NT2/D1 (cell line): ENCODE data around the gene OSER1.
A peak's percentile ranks its signal among the peaks of the same experiment; 100 is the strongest.

Experiments
- DNase-seq: peaks from one replicate; pipeline ENCODE4 v3.0.0-alpha.2; 2011; ENCODE audit warnings: low read depth, low spot score
- H3K27me3 ChIP-seq: 2 replicates; pipeline ENCODE4 v1.6.0; 2011; ENCODE audit warnings: mild to moderate bottlenecking; ENCODE audit not compliant: insufficient read length, insufficient read depth
- H3K36me3 ChIP-seq: 2 replicates; pipeline ENCODE4 v1.6.1; 2011; ENCODE audit warnings: mild to moderate bottlenecking, low read length, mixed read lengths; ENCODE audit not compliant: insufficient read depth, insufficient read length
- H3K4me1 ChIP-seq: 2 replicates; pipeline ENCODE4 v1.5.1; 2011; ENCODE audit not compliant: insufficient read depth, insufficient read length
- H3K4me3 ChIP-seq: 2 replicates; pipeline ENCODE4 v1.5.1; 2011; ENCODE audit warnings: low read depth; ENCODE audit not compliant: insufficient read length
- H3K9ac ChIP-seq: 2 replicates; pipeline ENCODE4 v1.6.0; 2011; ENCODE audit warnings: low read depth; ENCODE audit not compliant: insufficient read length
- H3K9me3 ChIP-seq: 2 replicates; pipeline ENCODE4 v1.5.1; 2011; ENCODE audit warnings: mild to moderate bottlenecking, low read length; ENCODE audit not compliant: insufficient read depth
- SUZ12 ChIP-seq: IDR thresholded peaks from 2 replicates; pipeline ENCODE4 v1.6.1; 2011; ENCODE audit not compliant: insufficient read length, insufficient read depth; ENCODE audit errors: extremely low read depth
- YY1 ChIP-seq: IDR thresholded peaks from 2 replicates; pipeline ENCODE4 v1.6.1; 2011; ENCODE audit not compliant: insufficient read length, insufficient read depth
- ZNF274 ChIP-seq: IDR thresholded peaks from 2 replicates; pipeline ENCODE4 v1.6.1; 2011; ENCODE audit warnings: mild to moderate bottlenecking, low read depth, low read length

Gene OSER1

DNA sequence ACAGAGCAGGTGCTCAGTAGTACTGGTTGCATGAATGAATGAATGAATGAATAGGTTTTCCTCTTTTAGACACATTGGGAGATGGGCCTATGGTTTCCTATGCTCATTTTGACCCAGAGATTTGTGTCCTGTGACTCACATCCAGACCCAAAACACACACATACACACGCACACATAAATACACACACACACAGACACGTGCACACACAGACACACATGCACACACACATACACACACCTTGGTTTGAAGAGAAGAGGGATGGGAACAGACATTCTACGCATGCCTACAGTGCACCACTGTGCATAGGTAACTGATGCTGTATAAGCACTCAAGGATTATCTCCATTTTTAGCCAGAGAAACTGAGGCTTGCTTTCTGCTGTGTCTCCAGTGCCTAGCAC lies 27.7 kb downstream of the OSER1 start:
- no peaks in the 10 kb centered on the region for H3K27me3 ChIP-seq
- H3K4me1 ChIP-seq: peaks cover 15% of the 10 kb centered on the region
- no peak for DNase-seq
- TF ChIP-seq ZNF274: no peak
- no peak for TF ChIP-seq SUZ12
- no peak for TF ChIP-seq YY1
- H3K4me3 ChIP-seq: no peak overlapping the region
- H3K9me3 ChIP-seq: no peaks in the 10 kb centered on the region
- H3K36me3 ChIP-seq: peaks cover 26% of the 10 kb centered on the region
- H3K9ac ChIP-seq: no peak overlapping the region

DNA sequence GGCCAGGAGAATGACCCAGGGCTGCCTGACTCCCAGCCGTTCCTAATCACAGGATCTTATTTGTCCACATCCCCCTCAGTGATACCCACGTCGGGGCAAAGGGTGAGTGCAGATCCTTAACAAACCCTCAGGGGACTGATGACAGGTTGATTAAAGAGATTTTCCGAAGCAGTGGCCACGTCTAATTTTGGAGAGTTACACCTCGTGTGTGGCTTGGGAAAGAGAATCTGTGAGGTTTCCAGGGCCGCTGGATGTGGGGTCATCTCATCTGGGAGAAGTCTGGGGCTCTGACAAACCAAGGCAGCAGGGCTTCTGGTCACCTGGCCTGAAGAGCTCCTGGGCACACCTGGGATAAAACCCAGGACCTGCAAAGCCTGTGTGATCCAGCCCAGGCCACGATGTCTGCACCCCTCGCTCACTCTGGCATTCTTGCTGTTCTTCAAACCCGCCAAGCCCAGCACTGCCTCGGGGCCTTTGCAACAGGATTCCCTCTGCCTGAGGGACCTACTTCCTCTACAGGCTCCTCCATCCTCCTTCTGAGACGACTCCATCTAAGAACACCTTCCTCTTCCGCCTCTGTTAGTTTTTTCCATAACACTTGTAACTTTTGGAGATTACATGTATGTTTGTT lies 28.3 kb downstream of the OSER1 start:
- Histone ChIP-seq H3K4me1 (peaks cover 14% of the 10 kb centered on the region), H3K27me3 (no peaks in the 10 kb centered on the region), H3K4me3 (no peak overlapping the region), H3K9me3 (no peaks in the 10 kb centered on the region), H3K36me3 (peaks cover 32% of the 10 kb centered on the region), H3K9ac (no peak overlapping the region)
- DNase-seq: no peak
- TF ChIP-seq SUZ12 (no peak), YY1 (no peak), ZNF274 (no peak)

DNA sequence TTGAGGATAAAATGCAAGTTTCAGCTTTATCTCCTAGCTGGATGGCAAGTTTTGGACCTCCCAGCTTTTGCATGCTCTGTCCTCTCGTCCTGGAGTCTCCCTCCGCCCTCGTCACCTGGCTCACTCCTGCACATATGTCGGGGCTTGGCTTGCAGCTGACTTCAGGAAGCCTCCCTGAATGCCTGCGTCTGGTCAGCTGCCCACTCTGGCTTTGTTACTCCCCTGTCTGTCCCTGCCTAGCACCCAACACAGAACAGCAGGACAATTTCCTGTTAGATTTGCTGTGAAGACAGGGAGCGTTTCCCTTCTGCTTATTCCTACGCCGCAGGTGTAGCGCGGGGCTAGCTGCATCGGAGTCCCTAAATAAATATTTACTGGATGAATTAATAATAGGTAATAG lies 29.0 kb downstream of the OSER1 start:
- peaks cover 37% of the 10 kb centered on the region for H3K36me3 ChIP-seq
- no peak for DNase-seq
- no peaks in the 10 kb centered on the region for H3K27me3 ChIP-seq
- no peak overlapping the region for H3K4me3 ChIP-seq
- peaks cover 16% of the 10 kb centered on the region for H3K4me1 ChIP-seq
- H3K9me3 ChIP-seq: no peaks in the 10 kb centered on the region
- no peak for TF ChIP-seq YY1
- no peak for TF ChIP-seq ZNF274
- no peak for TF ChIP-seq SUZ12
- H3K9ac ChIP-seq: no peak overlapping the region

DNA sequence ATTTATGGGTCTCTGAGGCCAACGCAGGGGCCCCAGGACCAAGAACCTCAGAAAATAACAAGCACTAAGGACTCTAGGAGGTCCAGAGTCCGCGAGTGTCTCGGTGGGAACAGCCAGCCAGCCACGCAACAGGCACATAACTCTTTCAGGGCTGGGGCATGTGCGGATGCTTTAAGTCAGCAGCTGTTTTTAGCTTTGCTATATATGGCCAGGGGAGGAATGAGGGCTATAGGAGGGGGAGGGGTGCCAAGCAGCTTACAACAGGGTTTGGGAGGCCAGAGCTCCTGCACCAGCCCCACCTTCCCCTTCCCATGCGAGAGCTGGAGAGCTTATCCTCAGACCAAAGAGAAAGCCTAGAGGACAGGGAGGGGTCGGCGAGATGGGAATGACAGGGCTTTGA lies 29.8 kb downstream of the OSER1 start:
- no peak overlapping the region for H3K9ac ChIP-seq
- peak; percentile 62 for DNase-seq
- H3K9me3 ChIP-seq: no peaks in the 10 kb centered on the region
- H3K36me3 ChIP-seq: peaks cover 39% of the 10 kb centered on the region
- no peak for TF ChIP-seq YY1
- no peak for TF ChIP-seq ZNF274
- TF ChIP-seq SUZ12: no peak
- no peak overlapping the region for H3K4me3 ChIP-seq
- H3K4me1 ChIP-seq: peaks cover 16% of the 10 kb centered on the region
- H3K27me3 ChIP-seq: no peaks in the 10 kb centered on the region

DNA sequence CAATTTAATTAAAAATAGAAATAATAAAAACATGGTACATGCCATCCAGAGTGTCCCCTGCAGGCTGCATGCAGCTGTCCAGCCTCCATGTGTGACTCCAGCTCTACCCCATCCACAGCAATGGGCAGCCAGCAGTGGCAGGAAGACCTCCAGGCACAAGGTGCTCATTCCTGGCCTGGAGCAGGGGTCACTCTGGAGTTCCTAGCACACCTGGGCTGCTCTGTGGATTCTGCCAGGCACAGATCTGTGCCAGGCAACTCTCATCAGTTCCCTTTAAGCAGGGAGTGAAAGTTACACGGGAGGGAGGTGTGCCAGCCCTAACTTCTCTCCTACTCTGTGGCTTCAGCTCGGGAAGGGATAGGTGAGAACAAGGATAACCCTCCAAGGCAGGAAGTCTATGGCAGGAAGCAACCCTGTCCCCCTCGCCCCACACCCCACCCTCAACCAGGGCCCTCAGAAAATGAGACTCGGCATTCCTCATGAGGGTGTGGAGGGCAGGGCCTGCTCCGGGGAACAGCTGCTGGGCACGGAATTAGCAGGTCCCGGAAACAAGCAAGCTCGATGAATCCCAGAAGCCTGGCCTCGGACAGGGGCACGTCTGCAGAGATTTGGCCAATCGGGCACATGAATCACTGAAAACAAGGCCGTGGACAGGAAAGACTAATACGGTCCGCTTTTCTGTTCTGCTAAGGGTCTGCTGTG lies 33.6 kb downstream of the OSER1 start:
- Histone ChIP-seq H3K4me1 (peaks cover 10% of the 10 kb centered on the region), H3K9ac (no peak overlapping the region), H3K36me3 (peaks cover 36% of the 10 kb centered on the region), H3K9me3 (no peaks in the 10 kb centered on the region), H3K4me3 (no peak overlapping the region), H3K27me3 (no peaks in the 10 kb centered on the region)
- TF ChIP-seq YY1: no peak
- no peak for TF ChIP-seq ZNF274
- no peak for TF ChIP-seq SUZ12
- no peak for DNase-seq

DNA sequence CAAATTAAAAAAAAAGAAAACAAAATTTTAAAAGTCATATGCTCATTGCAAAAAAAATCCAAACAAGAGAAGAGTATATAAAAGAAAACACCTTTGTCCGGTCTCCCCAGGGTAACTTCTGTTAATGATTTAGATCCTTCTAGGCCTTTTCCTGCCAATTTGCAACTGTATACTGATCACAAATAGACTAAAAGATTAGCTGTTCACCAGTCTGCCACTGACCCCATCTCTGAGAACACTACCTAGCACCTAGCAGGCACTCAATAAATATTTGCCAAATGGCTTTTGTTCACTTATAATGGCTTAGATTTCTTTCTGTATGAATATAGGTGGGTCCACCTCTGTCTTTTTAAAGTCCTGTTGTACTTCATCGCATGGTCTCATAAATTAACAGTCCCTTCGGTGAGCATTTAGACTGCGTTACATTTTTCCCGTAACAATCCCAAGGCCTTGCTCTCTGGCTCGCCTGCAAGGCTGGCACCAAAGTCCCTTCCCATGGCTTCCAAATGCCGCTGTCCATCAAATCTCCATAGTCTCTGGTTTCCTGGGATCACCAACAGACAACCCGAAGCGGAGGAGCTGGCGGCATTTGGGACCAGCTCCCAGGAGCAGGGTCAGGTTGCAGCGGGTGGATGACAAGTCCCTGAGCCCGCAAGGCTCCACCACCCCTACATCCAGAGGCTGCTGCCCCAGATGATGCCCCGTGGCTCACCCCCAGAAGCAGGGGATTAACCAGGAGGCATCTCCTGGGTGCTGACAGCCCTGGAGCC lies 35.4 kb downstream of the OSER1 start:
- Histone ChIP-seq H3K9me3 (no peaks in the 10 kb centered on the region), H3K4me1 (peaks cover 3% of the 10 kb centered on the region), H3K9ac (no peak overlapping the region), H3K4me3 (no peak overlapping the region), H3K36me3 (peaks cover 32% of the 10 kb centered on the region), H3K27me3 (no peaks in the 10 kb centered on the region)
- no peak for DNase-seq
- no peak for TF ChIP-seq ZNF274
- TF ChIP-seq YY1: no peak
- no peak for TF ChIP-seq SUZ12

DNA sequence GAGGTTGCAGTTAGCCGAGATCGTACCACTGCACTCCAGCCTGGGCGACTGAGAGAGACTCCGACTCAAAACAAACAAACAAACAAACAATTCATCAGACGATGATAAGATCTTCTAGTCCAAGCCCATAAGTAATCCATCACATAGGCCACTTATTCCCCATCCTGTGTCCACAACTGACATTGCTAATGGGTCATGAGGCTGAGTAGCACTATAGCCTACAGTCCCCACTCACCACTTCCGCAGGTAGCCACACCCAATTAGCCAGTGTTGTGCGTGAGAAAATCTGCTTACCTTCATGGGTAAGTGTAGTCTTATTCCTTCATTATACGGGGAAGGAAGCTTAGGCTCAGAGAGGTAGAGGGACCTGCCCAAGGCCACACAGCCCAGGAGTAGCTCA lies 36.7 kb downstream of the OSER1 start:
- H3K4me1 ChIP-seq: peaks cover 3% of the 10 kb centered on the region
- DNase-seq: no peak
- H3K9ac ChIP-seq: no peak overlapping the region
- no peak overlapping the region for H3K4me3 ChIP-seq
- no peak for TF ChIP-seq SUZ12
- TF ChIP-seq ZNF274: no peak
- TF ChIP-seq YY1: no peak
- no peaks in the 10 kb centered on the region for H3K9me3 ChIP-seq
- H3K27me3 ChIP-seq: no peaks in the 10 kb centered on the region
- H3K36me3 ChIP-seq: peaks cover 41% of the 10 kb centered on the region
